NCI-H1105 treated with DMSO at 0.1 percent for 48 hours (cell line): ENCODE measurements around the gene ZNF705A.
A peak's percentile ranks its signal among the peaks of the same experiment; 100 is the strongest.
"Not testable (repeated sequence)": the region's sequence is repeated elsewhere in the genome, so short reads cannot be mapped to it uniquely, and the experiment has no call there.

Source experiments
- DNase-seq: peaks from one replicate; lab custom pipeline; 2025; lab: John Stamatoyannopoulos, UW

Gene ZNF705A

DNA sequence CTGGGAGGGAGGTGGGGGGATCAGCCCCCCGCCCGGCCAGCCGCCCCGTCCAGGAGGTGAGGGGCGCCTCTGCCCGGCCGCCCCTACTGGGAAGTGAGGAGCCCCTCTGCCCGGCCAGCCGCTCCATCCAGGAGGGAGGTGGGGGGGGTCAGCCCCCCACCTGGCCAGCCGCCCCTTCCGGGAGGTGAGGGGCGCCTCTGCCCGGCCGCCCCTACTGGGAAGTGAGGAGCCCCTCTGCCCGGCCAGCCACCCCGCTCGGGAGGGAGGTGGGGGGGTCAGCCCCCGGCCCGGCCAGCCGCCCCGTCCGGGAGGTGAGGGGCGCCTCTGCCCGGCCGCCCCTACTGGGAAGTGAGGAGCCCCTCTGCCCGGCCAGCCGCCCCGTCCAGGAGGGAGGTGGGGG is 27.4 kb downstream of the ZNF705A start:
- DNase-seq: not testable (repeated sequence)

DNA sequence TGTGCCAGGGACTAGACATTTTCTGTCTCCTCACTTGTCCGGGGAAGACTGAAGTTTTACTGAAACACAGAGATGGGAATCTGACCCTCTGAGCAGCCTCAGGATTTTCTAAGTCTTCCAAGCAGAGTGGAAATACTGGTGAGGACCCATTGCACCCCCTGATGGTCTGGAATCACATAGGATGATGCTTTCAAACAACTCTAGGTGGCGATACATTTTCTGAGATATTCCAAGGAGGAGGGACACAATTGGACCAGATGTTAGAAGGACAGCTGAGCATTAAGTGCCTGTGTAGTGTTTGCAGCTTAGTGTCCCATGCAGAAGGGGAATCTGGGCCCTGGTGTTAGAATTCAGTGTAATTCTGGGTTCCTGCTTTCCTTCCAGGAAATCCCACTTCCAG is 31.3 kb downstream of the ZNF705A start:
- not testable (repeated sequence) for DNase-seq

DNA sequence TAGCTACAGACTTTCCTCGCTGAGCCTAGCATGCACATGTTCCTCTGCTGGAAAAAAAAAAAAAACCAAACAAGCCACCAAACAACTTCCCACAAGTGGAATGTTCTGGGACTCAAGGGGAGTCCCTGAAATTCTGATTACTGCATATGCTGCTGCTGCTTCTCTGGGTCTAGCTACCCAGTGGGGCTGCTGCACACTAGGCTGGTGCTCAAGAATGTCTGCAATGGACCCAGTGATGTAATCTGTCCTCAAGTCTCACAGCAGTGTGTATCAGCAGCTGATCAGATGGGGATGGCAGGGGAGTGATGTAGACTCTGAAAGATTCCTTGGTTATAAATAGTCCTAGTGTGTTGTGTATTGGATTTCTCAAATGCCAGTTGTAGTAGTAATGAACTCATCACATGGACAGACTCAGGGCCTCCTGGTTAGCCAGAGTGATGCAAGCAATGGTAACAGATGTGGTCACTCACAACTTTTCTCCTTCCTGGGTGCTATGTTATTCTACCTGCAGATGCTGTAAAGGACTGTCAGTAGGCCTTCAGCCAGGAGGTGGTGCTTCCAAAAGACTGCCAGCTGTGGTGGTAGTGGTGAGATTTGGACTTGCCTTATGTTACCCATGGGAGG is 41.0 kb downstream of the ZNF705A start:
- DNase-seq: not testable (repeated sequence)

DNA sequence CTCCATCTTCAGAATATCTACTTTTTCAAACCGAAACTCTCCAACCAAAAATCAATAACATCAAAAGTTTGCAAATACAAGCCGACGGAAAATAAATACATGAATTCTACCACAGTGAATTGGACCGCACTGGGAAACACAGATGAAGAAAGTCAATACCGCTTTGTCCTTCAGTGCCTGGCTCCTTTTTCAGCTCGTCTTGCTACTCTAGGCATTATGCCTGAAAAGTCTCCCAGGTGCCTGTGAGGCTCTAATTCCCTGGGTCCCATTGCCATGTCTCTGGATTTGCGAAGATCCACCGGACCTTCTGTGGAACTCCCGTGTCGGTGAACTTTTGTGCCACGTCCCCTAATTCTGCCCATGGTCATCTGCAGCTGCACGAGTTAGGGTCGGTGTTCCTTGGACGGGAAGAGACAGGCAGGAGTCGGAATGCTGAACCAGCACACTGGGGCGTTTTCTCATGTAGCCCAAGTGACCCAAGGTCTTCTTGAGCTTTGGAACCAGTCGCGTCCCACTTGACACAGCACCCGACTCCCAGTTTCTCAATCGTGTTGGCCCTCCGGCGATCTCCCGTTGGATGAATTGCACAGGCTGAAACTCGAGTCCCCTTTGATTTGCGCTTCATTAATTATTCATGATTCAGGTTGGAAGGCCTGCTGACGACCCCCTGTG is 62.0 kb downstream of the ZNF705A start:
- DNase-seq: peak; percentile 29

DNA sequence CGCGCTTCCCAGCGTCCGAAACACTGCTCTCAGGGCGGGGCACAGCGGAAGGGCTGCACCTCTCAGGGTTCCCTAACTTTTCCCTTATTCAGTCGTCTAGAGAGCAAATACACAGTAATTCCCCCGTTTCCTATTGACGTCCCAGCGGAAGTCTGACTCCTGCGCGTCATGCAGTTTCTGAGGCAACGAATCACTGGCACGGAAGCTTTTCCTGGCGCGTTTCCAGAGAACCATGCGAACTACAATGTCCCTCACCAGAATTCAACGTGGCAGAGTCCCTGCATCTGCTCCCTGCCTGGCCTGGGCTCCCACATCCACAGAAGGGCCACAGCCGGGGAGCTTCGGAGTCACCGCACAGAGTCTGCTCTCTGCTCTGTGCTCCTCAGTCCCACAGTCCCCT is 64.6 kb downstream of the ZNF705A start:
- peak; percentile 76 for DNase-seq

DNA sequence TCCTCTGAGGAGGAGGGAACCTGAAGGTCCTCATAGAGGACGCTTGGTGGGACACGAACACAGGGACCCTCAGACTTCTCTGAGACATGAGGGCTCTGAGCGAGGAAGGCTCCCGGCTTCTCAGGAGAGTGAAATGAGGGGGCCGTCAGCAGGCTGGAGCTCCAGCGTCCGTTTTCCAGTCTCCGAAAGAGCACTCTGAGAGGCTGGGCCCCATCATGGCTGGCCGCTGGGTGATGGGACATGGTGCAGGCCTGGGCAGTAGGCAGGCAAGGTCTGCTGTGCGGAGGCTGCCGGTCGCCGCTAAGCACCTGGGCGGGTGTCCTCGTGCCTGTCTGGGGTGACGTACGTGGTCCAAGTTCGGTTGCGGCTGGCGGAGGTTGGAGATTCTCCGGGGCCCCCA is 65.0 kb downstream of the ZNF705A start:
- not testable (repeated sequence) for DNase-seq

DNA sequence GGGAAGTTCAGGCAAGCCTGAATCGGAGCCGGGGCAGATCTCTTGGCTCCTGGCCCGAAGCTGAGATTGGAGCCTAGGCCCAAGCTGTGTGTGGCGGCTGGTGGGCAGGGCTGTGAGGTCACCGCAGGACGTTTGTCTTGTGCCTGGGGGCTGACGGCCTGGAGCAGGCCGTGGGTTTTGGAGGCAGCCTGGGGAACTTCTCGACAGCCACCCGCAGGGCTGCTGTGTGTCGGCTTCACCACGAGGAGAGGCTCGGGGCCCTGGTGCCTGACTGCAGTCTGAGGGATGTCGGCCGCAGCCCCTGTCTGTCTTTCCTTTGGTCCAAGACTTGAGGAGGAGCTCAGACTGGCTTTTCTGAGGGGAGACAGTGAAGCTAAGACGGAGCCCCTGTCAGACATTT is 65.5 kb downstream of the ZNF705A start:
- DNase-seq: not testable (repeated sequence)

DNA sequence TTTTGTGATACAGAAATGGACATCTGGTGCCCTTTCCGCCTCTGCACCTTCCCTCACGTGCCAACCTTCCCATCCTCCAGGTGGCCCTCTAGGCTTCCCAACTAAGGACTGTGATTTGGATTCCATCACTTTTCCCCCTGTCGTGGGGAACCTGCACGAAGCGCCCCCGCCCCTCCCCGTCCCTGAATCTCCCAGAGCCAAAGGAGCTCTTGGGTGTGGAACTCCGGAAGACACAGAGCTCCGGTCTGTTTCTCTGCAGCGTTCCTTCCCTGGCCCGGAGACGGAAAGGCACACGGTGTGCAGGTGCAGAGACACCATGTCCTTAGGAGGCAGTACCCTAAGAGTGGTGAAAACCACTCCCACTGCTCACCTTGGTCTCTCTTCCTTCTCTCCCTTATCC is 66.8 kb downstream of the ZNF705A start:
- not testable (repeated sequence) for DNase-seq

DNA sequence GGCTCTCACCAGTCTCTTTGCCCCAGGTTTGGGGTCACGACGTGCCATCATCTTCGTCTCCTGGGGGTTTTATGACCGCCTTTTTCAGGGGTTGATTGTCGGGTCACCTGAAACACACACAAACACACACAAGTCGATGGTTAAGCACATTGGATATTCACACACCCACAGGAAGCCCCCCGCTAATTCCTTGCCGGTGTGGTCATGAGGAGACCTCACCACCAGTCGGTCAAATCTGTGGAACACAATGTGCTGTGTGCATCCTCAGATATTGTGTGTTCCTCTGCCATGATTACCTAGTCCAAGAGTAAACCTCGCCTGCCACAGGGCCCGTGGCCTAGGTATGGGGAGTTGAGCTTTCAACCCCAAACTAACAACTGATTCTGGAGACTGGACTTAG is 68.0 kb downstream of the ZNF705A start:
- not testable (repeated sequence) for DNase-seq

DNA sequence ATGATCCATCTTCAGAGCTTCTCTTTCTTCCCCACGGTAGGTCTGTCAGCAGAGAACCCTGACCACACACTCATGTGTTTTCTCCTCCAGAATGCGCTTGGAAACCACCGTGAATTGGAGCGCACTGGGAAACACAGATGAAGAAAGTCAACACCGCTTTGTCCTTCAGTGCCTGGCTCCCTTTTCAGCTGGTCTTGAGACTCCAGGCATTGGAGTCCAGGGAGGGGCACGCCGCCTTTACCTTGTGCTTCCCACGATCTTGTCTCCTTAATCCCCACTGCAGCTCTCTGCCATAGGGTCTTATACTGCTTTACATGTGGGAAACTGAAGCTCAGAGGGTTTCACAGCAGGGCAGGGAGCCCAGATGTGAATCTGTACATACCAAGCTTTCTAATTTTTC is 69.5 kb downstream of the ZNF705A start:
- no peak for DNase-seq

DNA sequence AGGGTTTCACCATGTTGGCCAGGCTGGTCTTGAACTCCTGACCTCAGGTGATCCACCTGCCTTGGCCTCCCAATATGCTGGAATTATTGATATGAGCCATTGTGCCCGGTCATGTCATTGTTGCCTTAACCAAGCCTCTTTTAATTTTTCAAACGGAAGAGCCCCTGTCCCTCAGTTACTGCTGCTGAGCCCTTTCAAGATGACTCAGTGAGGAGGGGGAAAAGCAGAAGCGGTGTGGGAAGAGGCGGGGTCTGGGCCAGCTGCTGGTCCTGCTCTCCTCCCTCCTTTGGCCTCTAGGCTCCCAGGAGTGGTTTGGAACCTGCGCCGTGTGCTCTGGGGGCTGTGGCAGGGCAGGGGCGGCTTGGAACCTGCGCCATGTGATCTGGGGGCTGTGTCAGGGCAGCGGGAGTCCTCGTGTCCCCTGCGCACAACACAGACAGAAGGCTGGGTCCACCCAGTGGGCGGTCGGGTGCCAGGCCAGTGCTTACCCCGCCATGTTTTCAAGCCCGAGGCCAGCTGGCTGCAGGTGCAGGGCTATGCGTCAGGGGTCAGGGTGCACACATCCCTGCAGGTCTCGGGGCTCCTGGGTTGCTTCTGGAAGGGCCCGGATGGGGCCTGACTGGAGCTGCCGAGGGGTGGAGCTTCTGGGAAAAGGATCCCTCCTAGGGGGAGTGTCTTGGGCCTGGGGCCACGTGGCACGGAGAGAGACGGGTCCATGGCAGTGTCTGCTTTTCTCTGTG is 70.3 kb downstream of the ZNF705A start, which contains the start of gene FAM90A1:
Gene FAM90A1, minus strand, starts transcription at position 627 of the 740 bp plus-strand sequence. CDS start 2,786 bp downstream, outside the sequence.
- not testable (repeated sequence) for DNase-seq

DNA sequence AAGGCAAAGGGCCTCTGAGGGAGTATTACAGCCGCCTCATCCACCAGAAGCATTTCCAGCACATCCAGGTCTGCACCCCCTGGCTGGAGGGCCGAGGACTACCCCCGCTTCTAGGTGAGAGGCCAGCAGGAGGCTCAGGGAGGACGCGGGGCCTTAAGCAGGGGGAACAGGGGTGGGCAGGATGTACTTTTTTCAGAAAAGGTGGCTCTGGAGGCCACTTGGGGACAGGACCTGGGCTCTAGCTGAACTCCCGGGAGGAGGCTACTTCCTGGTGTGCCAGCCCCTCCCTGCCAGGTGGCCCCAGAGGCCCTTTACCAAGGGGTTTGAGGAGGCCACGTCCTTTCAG is 70.9 kb downstream of the ZNF705A start:
- DNase-seq: not testable (repeated sequence)

DNA sequence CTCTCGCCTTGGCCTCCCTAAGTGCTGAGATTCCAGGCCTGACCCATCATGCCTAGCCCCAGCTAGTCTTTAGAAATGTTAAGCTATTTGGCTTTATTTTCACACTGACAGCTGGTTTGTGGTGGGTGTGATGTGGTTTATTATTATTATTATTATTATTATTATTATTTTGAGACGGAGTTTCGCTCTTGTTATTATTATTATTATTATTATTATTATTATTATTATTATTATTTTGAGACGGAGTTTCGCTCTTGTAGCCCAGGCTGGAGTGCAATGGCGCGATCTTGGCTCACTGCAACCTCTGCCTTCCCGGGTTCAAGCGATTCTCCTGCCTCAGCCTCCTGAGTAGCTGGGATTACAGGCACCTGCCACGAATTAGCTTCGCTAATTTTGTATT is 71.8 kb downstream of the ZNF705A start:
- not testable (repeated sequence) for DNase-seq

DNA sequence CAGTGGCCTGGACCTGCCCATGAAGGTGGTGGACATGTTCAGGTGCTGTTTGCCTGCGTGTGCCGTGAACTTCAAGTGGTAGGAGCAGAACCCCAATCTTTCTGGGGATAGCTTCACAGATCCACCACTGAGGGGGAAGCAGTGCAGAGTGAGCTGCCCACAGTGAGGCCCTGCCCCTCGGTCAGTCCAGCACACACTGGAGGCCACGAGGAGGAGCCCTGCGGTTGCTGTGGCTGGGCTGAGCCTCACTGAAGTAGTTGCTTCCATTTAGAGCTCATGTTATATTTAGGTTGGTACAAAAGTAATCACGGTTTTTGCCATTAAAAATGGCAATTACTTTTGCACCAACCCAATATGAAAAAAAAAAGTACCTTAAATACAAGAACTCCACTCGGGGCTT is 72.7 kb downstream of the ZNF705A start:
- DNase-seq: not testable (repeated sequence)
